HEK293 (cell line): ENCODE measurements around the gene LRCH1.

Experiments used
- ZXDB ChIP-seq: fragments of 450-650 bp; formaldehyde crosslinking; IDR thresholded peaks from 2 replicates; pipeline ENCODE4 v1.5.1; 2016; ENCODE audit warnings: missing biosample characterization, missing genetic modification characterization
- TF ChIP-seq, protein P1 (sequence below): fragments of 450-650 bp; formaldehyde crosslinking; IDR thresholded peaks from 2 replicates; pipeline ENCODE4 v1.5.1; 2017; ENCODE audit warnings: missing biosample characterization, missing genetic modification characterization

DNA sequence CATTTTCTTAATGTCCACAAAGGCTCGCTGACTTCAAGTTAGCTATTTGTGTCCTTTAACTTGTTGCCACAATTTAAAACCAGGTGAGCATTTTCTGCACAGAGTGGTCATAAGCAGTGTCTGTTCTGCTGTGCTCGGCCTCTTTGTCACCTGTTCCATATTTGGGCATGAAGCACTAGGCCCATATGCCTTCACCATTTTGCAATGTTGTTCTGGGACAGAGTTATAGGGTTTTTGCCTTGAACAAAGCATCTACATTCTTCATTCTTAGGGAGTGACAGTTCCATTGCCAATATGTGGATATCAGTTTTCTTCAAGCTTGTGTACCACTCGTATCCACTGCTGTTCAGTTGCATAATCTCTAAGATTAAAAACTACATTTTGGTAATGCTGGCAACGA lies 56.1 kb downstream of the LRCH1 start:
- TF ChIP-seq, protein P1, sequence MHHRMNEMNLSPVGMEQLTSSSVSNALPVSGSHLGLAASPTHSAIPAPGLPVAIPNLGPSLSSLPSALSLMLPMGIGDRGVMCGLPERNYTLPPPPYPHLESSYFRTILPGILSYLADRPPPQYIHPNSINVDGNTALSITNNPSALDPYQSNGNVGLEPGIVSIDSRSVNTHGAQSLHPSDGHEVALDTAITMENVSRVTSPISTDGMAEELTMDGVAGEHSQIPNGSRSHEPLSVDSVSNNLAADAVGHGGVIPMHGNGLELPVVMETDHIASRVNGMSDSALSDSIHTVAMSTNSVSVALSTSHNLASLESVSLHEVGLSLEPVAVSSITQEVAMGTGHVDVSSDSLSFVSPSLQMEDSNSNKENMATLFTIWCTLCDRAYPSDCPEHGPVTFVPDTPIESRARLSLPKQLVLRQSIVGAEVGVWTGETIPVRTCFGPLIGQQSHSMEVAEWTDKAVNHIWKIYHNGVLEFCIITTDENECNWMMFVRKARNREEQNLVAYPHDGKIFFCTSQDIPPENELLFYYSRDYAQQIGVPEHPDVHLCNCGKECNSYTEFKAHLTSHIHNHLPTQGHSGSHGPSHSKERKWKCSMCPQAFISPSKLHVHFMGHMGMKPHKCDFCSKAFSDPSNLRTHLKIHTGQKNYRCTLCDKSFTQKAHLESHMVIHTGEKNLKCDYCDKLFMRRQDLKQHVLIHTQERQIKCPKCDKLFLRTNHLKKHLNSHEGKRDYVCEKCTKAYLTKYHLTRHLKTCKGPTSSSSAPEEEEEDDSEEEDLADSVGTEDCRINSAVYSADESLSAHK (tag by site-specific recombination), result no peak
- TF ChIP-seq ZXDB (tag by site-specific recombination), result no peak
